ENCODE data around the gene SPATA22. TPM values are rescaled to one million over a fixed set of nuclear protein-coding genes. Genes with fewer than 3 reads are reported as not detected.
"Not testable (repeated sequence)": the region's sequence is repeated elsewhere in the genome, so short reads cannot be mapped to it uniquely, and the experiment has no call there.

The SPATA22 gene
- total and polyA plus RNA-seq, 9 of the 15 experiments (the other 6 are each of a cell fraction or from before 2014, with no cell fraction given): 0.17 to 0.77 (median 0.44) TPM

- TF ChIP-seq ZNF589 (CRISPR knock-in tag; IDR thresholded peaks at IDR 0.05; ENCODE audit: low read depth) (no peak), ZNF263 (CRISPR knock-in tag; IDR thresholded peaks at IDR 0.05; ENCODE audit: borderline replicate concordance) (no peak), ZNF511 (CRISPR knock-in tag; IDR thresholded peaks at IDR 0.05) (no peak), NCOA6 (IDR thresholded peaks at IDR 0.05) (no peak)
These were observed 2.1 kb downstream of the SPATA22 start (continued) for GRCh38 chr17:3469529-3469928.

GRCh38 chr17:3466355-3466754 lies 5.3 kb downstream of the SPATA22 start:
- H3K9me1 ChIP-seq (ENCODE audit: control insufficient read depth, insufficient read depth, low read length); H3K4me1 ChIP-seq (replicated peaks in 1 of 2; ENCODE audit: control insufficient read depth in 2 of 2, insufficient read depth in 2 of 2, low read length in 2 of 2); ATAC-seq; H3K9me3 ChIP-seq (replicated peaks; ENCODE audit: control insufficient read depth, insufficient read depth, low read depth, low read length); H3K79me2 ChIP-seq (ENCODE audit: control insufficient read depth, insufficient read depth, low read length); FAIRE-seq; H3K36me3 ChIP-seq (ENCODE audit: control insufficient read depth, insufficient read depth, low read length); CTCF ChIA-PET (ENCODE audit: low intra/inter-chr PET ratio); intact Hi-C loops (cut with micrococcal nuclease); H4K20me1 ChIP-seq (replicated peaks; ENCODE audit: control insufficient read depth, insufficient read depth, low read length); H3K9ac ChIP-seq (ENCODE audit: insufficient read depth in 1 of 2, low read depth in 2 of 2, low read length in 2 of 2); H3K4me3 ChIP-seq; BruUV-seq (replicated peaks); H3K4me2 ChIP-seq (ENCODE audit: insufficient read depth, low read length); H2AFZ ChIP-seq (ENCODE audit: low read depth, low read length); H3K27me3 ChIP-seq (ENCODE audit: control insufficient read depth in 2 of 2, insufficient read depth in 2 of 2, low read length in 2 of 2); H3K27ac ChIP-seq (ENCODE audit: extremely low read depth, low read depth, low read length); DNase-seq (ENCODE audit: extremely low read depth in 1 of 4, low spot score in 3 of 4); in situ Hi-C loops (cut with MboI): not testable (repeated sequence)
- POLR2A ChIA-PET: interaction anchor here (0.5 to 0.9 kb wide), 4 partner anchors 11 to 351 kb away, joined by 3 read pairs; no protein-coding TSS in a partner anchor
- WGBS (ENCODE audit: insufficient coverage, low coverage, missing lambda C conversion rate): 6% methylated on average over 1 of the region's 1 CpG
